Muscle of leg (tissue), 11 donors: Measurements from ENCODE around the gene CDA. TPM values are rescaled to one million over a fixed set of nuclear protein-coding genes. Genes with fewer than 3 reads are reported as not detected.

ENCODE experiments used
- DNase-seq: peaks from one replicate; pipeline ENCODE4 v3.0.0; 2013
- H3K27ac ChIP-seq: one replicate; pipeline ENCODE4 v1.5.1; 2013; ENCODE audit warnings: mild to moderate bottlenecking, low read length, control low read depth
- H3K27me3 ChIP-seq: one replicate; pipeline ENCODE4 v1.6.1; 2013; ENCODE audit warnings: low read length; ENCODE audit not compliant: control insufficient read depth, insufficient read depth
- H3K36me3 ChIP-seq: one replicate; pipeline ENCODE4 v1.6.1; 2013; ENCODE audit warnings: low read length; ENCODE audit not compliant: control insufficient read depth, insufficient read depth
- H3K4me1 ChIP-seq: one replicate; pipeline ENCODE4 v1.6.1; 2013; ENCODE audit warnings: low read length; ENCODE audit not compliant: control insufficient read depth, insufficient read depth
- H3K4me3 ChIP-seq: one replicate; pipeline ENCODE4 v1.5.1; 2013; ENCODE audit warnings: low read length, control low read depth
- H3K9me3 ChIP-seq: replicated peaks from 2 replicates; pipeline ENCODE4 v1.6.1; 2013; ENCODE audit warnings: low read depth, low read length; ENCODE audit not compliant: control insufficient read depth
- WGBS: methylation state at CpG from one replicate; pipeline ENCODE4 v1.1.5; 2013; ENCODE audit warnings: missing lambda C conversion rate; ENCODE audit not compliant: insufficient coverage; 5-methylcytosine and 5-hydroxymethylcytosine counted together
- polyA plus RNA-seq, 8 donors: library from polyadenylated mRNA; unstranded; fragments of 120-200 nt; gene quantifications; one replicate each; pipeline versions ENCODE4 v1.2.1 to v1.2.3, GENCODE V29; 2013; ENCODE audit warnings: inconsistent platforms in 1 of 8, low replicate concordance in 1 of 8; ENCODE audit not compliant: insufficient read length in 8 of 8, insufficient read depth in 1 of 8
- total RNA-seq: library from RNA; stranded (reverse); fragments of 120-200 nt; gene quantifications from one replicate; pipeline ENCODE4 v1.2.4, GENCODE V29; 2013

CDA gene
- total and polyA plus RNA-seq, 9 donors = 0.13 to 1.3 (median 0.49) TPM

DNA sequence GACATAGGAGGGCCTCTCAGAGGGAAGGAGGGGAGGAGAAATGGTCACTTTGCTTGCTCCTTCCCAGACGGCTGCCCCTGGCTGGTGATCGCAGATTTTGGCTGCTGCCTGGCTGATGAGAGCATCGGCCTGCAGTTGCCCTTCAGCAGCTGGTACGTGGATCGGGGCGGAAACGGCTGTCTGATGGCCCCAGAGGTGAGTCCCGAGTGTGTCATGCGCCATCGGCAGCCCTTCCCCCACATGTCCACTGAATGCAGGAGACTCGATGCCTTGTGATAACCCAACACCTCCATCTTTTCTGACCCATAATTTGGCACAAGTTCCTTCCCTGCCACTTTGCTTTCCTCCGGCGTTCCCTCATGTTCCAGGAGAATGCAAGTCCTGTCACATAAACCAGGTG is 59.5 kb downstream of the CDA start:
- no peak overlapping the region for H3K27ac ChIP-seq
- no peak overlapping the region for H3K4me3 ChIP-seq
- WGBS = 86% methylated on average over 13 of the region's 13 CpGs

DNA sequence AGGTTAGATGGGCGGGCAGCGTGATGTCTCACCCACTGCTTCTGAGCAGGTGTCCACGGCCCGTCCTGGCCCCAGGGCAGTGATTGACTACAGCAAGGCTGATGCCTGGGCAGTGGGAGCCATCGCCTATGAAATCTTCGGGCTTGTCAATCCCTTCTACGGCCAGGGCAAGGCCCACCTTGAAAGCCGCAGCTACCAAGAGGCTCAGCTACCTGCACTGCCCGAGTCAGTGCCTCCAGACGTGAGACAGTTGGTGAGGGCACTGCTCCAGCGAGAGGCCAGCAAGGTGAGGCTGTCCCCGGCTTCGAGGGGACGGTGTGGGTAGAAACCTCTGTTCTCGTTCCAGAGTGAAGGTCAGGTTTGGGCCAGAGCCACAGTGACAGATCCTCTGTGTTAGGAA is 60.0 kb downstream of the CDA start:
- Histone ChIP-seq H3K27ac (no peak overlapping the region), H3K27me3 (no peaks in the 10 kb centered on the region), H3K4me1 (no peaks in the 10 kb centered on the region), H3K36me3 (peaks cover 69% of the 10 kb centered on the region), H3K4me3 (no peak overlapping the region), H3K9me3 (no peaks in the 10 kb centered on the region)
- 94% methylated on average over 15 of the region's 15 CpGs for WGBS
- no peak for DNase-seq

More for the DNA sequence above, 59.5 kb downstream of the CDA start:
- Histone ChIP-seq H3K27me3 (no peaks in the 10 kb centered on the region), H3K4me1 (no peaks in the 10 kb centered on the region), H3K9me3 (no peaks in the 10 kb centered on the region), H3K36me3 (peaks cover 67% of the 10 kb centered on the region)
- no peak for DNase-seq

DNA sequence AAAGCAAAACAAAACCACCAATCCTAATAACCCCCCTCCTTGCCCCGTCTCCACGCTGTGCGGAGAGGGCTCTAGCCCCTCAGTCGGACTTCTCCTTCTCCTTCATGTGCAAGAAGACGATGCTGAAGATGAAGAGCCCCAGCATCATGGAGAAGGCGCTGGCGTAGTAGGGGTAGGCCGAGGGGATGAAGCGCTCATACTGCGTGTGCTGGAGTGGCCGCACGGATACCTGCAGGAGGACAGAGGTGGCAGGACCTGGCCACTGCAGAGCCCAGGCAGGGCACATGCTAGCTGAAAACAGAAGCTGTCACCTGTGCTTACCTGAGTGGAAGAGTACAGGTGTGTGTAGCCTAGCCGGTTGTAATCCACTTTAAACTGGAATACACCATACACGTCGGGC is 63.4 kb downstream of the CDA start:
- no peaks in the 10 kb centered on the region for H3K27me3 ChIP-seq
- 93% methylated on average over 11 of the region's 15 CpGs for WGBS
- no peaks in the 10 kb centered on the region for H3K9me3 ChIP-seq
- DNase-seq = no peak
- no peak overlapping the region for H3K27ac ChIP-seq
- H3K4me3 ChIP-seq = no peak overlapping the region
- no peaks in the 10 kb centered on the region for H3K4me1 ChIP-seq
- peaks cover 80% of the 10 kb centered on the region for H3K36me3 ChIP-seq

DNA sequence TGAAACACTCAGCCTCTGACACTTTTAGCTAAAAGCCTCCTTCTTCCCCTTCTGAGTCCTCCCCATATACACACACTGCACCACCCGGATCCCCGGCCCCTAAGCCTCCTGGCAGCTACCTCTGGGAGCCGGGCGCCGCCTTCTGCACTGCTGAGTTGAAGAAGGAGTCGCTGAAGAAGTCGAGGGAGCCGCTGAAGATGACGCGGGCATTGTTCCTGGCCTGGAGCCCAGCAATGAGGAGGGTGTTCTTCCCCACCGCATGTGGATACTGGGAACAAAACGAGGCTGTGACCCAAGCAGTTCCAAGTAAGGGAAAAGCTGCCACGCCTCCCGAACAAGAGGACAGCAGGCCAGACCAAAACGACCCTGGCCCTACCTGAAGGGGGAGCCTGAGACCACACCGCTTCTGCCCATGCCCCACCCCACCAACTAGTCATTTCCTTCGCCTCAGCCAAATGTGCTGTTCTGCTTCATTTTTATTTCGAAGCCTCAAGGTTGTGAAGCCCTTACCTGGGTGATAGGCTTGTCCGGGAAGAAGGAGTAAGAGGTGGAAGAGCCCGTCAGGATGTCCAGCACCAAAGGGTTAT is 65.3 kb downstream of the CDA start:
- Histone ChIP-seq H3K27ac (no peak overlapping the region), H3K27me3 (no peaks in the 10 kb centered on the region), H3K4me3 (no peak overlapping the region), H3K4me1 (no peaks in the 10 kb centered on the region), H3K36me3 (peaks cover 81% of the 10 kb centered on the region), H3K9me3 (no peaks in the 10 kb centered on the region)
- no peak for DNase-seq
- 79% methylated on average over 19 of the region's 20 CpGs for WGBS

DNA sequence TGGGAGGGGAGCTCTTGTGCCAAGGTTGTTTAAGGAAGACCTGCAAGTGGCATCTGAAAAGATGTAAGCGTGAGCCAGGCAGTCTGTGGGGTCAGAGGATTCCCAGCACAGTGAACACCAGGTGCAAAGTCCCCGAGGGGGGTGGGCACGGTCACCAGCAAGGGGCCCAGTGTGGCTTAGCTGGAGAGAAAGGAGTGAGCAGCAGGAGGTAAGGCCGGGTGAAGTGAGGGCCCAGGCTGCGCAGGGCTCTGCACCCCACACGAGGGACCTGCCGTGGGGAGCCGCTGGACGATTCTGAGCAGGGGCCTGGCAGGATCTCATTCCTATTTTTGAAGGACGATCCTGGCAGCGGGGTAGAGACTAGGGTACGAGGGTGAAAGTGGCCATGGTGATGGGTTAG is 68.1 kb downstream of the CDA start:
- no peaks in the 10 kb centered on the region for H3K9me3 ChIP-seq
- H3K36me3 ChIP-seq = peaks cover 69% of the 10 kb centered on the region
- WGBS = 86% methylated on average over 12 of the region's 12 CpGs
- peaks cover 11% of the 10 kb centered on the region for H3K4me1 ChIP-seq
- H3K27ac ChIP-seq = no peak overlapping the region
- no peaks in the 10 kb centered on the region for H3K27me3 ChIP-seq
- H3K4me3 ChIP-seq = no peak overlapping the region
- DNase-seq = no peak

DNA sequence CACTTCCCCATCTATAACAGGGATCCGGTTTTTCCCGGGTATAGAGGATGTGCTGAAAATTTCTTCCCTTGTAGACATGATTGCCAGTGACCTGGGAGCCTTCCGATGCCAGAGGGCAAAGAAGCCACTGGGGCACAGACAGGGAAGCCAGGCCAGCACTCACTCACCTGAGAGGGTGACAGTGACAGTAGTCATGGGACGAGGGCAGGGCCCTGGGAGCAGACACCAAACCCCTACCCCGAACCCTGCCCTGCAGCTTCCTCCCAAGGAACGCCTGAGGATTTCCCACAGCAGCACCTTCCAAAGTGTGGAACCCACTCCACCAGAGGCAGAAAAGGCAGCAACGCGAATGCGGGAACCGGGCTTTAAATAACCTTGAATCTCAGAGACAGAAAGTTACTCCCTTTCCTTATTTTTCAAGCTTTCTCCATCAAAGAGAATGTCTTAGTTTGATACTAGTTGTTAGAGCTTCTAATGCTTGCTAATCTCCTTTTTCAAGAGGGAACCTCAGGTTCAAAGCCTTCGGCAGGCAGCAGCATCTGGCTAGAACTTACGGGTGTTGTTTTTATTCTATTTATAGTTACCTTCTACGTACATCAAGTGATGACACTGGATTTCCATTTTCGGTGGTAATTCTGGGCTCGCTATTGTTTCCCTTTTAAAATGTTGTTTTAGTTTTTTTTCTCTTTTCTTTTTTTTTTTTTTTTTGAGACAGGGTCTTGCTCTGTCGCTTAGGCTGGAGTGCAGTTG is 69.4 kb downstream of the CDA start:
- H3K36me3 ChIP-seq = peaks cover 56% of the 10 kb centered on the region
- H3K27me3 ChIP-seq = no peaks in the 10 kb centered on the region
- DNase-seq = no peak
- WGBS = 86% methylated on average over 1 of the region's 16 CpGs
- no peak overlapping the region for H3K4me3 ChIP-seq
- no peak overlapping the region for H3K27ac ChIP-seq
- H3K9me3 ChIP-seq = no peaks in the 10 kb centered on the region
- H3K4me1 ChIP-seq = peaks cover 14% of the 10 kb centered on the region

DNA sequence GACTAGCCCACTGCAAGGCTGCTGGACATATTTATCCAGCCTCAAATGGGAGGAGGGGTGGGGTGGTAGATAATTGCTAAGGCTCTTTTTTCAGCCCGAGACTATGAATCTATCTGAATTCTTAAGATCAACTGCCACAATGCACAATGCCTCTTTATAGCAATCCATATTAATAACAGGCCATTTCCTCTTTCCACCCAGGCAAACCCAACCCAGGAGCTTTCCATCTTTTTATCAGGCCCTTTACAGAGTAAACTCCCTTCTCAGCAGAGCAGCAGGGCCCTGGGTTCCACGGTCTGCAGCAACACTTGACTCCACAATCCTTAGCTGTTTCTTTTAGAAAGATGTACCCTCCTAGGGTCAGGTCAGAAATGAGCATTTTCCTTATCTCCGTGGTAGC is 71.5 kb downstream of the CDA start:
- Histone ChIP-seq H3K27ac (no peak overlapping the region), H3K4me1 (peaks cover 14% of the 10 kb centered on the region), H3K4me3 (peak overlapping the region; percentile 93), H3K9me3 (no peaks in the 10 kb centered on the region), H3K27me3 (no peaks in the 10 kb centered on the region), H3K36me3 (peaks cover 41% of the 10 kb centered on the region)
- WGBS = 14% methylated on average over 1 of the region's 3 CpGs
- no peak for DNase-seq

DNA sequence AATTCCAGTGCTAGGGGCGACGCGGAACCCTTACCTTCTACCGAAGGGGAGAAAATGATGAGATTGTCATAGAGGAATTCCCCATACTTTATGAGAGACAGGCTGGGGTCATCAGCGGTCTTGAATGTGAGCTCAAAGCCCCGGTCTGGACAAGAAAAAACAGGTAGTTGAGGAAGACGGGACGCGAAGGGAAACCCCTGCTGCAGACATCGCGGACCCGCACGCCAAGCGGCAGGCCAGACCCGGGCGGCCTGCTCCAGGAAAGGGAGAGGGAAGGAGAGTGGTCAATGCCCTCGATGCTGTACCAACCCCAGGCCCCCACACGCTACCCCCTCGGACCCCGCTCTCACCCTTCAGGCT is 71.9 kb downstream of the CDA start:
- Histone ChIP-seq H3K27ac (peak overlapping the region; percentile 38), H3K36me3 (peaks cover 36% of the 10 kb centered on the region), H3K4me3 (peak overlapping the region; percentile 93), H3K4me1 (peaks cover 14% of the 10 kb centered on the region), H3K9me3 (no peaks in the 10 kb centered on the region), H3K27me3 (no peaks in the 10 kb centered on the region)
- DNase-seq = no peak
- WGBS = 0% methylated on average over 5 of the region's 20 CpGs

DNA sequence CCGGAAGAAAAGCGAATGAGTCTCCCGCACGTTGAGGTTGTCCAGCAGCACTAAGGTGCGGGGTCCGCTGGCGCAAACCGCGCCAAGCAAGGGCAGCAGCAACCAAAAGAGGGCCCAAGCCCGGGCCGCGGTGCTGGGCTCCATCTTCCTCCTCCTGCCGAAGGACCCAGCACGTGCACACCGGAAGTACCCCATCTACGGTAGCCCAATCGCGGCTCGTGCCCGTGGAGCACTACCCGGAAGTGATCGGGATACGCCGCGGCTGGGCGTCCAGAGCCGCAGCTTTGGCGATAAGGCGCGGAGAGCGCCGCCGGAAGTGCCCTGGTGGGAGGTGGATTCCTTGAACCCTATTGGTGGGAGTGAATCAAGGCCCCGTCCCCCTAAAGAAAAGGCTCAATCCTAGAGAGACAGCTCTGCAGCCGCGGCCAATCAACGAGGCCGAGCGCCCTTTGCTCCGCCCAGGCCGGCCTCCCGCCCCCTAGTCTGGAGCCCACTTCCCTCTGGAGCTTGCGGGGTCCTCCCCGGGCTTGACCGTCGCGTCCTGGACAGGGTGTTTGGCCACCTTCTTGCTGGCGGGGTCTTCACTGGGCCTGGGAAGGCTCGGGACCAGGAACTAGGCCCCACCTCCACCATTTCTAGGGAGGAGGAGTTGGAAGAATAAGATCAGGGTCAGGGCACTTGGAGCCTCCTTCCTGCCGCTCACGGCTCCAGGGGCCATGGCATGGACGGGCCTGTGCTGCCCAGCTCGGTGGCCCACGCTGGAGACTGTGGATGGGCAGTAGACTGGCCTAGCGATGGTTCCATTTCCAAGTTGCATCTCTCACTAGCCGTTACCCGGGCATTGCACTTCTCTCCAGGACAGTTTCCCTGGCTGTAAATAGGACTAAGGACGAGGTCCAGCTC is 72.6 kb downstream of the CDA start, which contains the start of gene DDOST:
TSS of gene DDOST (minus strand) at position 163 of the 903 bp plus-strand sequence. CDS start at position 144, 19 bp downstream.
- peak; percentile 99 for DNase-seq
- peak within 1 kb of the TSS; percentile 86 for H3K27ac ChIP-seq
- 2% methylated on average over 47 of the region's 58 CpGs for WGBS
- no peaks in the 10 kb centered on the region for H3K27me3 ChIP-seq
- H3K4me1 ChIP-seq = peaks cover 14% of the 10 kb centered on the region
- no peaks in the 10 kb centered on the region for H3K9me3 ChIP-seq
- H3K4me3 ChIP-seq = peak within 1 kb of the TSS; percentile 93
- H3K36me3 ChIP-seq = peaks cover 30% of the 10 kb centered on the region

DNA sequence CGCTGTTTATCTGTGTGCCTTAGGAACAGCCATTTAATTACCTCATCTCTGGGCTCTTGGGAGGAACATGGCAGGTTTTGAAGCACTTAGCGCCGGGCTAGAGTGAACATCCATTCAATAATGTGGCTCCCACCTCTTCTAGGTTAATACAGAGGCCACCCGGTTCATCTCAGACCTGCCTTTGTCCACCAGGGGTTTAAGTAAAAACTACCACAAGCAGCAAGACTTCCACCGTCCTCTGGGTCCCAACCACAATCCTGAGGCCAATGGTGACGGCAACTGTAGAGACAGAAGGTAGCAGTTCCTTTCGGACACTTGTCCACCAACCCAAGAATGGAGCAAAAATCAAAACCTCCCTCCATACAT is 73.2 kb downstream of the CDA start:
- Histone ChIP-seq H3K27me3 (no peaks in the 10 kb centered on the region), H3K9me3 (no peaks in the 10 kb centered on the region), H3K36me3 (peaks cover 24% of the 10 kb centered on the region), H3K27ac (peak overlapping the region; percentile 86), H3K4me1 (peaks cover 14% of the 10 kb centered on the region), H3K4me3 (peak overlapping the region; percentile 93)
- WGBS = 35% methylated on average over 5 of the region's 7 CpGs
- no peak for DNase-seq
